GM13976 (cell line): ENCODE results near the gene ANKRD28.

ENCODE experiments used
- DNase-seq: peaks from one replicate; pipeline ENCODE4 v3.0.0; 2012; ENCODE audit warnings: low spot score
- in situ Hi-C: fragments of 300-500 bp; cut with MboI; formaldehyde crosslinking; loops from one replicate; pipeline ENCODE4 v1.12.0; 2022; ENCODE audit warnings: low sequenced_read_pairs, mixed read lengths, inconsistent platforms; ENCODE audit not compliant: unreplicated experiment
- TF ChIP-seq, protein P1 (sequence below): IDR thresholded peaks from 2 replicates; pipeline ENCODE4 v1.5.1; 2012; ENCODE audit warnings: borderline replicate concordance, mild to moderate bottlenecking; ENCODE audit not compliant: insufficient read depth; ENCODE audit errors: extremely low read depth, missing control alignments, control extremely low read depth

Gene ANKRD28

DNA sequence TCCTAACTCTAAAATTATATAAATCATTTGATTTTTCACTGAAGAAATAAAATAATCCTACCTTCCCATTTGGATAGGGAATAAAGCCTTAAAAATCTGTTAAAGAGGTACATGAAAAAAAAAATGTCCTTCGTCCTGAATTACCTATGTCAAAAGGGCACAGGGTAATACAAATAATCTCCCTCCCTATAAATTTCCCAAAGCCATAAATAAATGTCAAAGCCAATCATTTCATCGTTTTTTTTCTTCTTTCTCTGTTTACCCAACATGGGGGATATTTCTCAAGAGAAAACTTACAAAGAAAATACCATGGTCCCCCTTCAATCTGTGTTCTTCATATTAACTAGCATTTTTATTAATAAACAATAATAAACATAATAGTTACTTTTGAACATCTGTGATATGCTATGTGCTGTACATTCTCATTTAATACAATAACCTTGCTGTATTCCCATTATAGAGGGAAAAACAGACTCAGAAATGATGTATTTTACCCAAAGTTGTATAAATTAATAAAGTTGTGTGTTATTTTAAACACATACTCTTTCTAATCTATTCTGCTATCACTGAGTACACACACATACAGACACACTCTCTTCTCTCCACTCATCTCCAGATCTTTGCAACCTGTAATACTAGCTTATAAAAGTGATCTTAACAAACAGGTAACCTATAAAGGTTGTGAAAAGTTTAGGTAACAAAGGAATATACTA lies 910 bp upstream of the ANKRD28 start:
- DNase-seq, result no peak
- in situ Hi-C loops, result no loop called here
- TF ChIP-seq, protein P1, sequence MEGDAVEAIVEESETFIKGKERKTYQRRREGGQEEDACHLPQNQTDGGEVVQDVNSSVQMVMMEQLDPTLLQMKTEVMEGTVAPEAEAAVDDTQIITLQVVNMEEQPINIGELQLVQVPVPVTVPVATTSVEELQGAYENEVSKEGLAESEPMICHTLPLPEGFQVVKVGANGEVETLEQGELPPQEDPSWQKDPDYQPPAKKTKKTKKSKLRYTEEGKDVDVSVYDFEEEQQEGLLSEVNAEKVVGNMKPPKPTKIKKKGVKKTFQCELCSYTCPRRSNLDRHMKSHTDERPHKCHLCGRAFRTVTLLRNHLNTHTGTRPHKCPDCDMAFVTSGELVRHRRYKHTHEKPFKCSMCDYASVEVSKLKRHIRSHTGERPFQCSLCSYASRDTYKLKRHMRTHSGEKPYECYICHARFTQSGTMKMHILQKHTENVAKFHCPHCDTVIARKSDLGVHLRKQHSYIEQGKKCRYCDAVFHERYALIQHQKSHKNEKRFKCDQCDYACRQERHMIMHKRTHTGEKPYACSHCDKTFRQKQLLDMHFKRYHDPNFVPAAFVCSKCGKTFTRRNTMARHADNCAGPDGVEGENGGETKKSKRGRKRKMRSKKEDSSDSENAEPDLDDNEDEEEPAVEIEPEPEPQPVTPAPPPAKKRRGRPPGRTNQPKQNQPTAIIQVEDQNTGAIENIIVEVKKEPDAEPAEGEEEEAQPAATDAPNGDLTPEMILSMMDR, result no peak

DNA sequence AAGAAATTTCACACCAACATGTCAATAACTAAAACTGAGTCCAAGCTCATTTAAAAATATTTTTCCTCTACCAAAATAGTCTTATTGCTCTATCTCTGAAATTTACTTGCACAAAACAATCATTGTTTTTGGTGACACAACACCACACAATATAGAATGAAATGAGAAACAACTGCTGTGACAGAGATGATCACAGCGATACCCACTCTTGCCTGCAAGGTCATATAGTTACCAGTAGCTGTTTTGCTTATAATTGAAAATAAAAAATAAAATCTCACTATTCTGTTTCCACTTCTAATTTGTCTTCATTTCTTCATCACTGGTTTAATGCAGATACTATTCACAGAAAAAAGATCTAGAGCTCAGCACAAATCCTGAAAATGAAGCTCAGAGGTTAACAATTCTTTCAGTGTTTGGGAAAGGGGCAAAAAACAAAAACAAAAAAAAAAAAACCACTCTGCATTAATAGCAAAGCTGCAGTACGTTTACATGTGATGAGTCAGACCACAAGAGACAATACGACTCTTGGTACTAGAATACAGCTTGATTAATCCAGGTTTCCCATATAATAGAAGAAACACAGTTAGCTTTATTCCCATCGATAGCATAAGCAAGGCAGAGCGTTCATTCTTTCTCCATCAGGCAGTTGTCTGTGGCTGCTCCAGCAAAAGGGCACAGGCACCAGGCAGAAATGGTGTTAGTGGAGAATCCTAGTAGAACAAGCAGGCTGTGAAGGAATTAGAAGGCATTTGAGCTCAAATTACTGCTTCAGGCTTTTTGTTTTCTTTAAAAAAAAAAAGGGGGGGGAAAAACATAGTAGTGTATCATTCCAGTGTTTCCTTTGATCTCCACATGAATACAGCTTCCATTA lies 773 bp downstream of the ANKRD28 start:
- in situ Hi-C loops, result no loop called here
- TF ChIP-seq, protein P1, result no peak
- no peak for DNase-seq

DNA sequence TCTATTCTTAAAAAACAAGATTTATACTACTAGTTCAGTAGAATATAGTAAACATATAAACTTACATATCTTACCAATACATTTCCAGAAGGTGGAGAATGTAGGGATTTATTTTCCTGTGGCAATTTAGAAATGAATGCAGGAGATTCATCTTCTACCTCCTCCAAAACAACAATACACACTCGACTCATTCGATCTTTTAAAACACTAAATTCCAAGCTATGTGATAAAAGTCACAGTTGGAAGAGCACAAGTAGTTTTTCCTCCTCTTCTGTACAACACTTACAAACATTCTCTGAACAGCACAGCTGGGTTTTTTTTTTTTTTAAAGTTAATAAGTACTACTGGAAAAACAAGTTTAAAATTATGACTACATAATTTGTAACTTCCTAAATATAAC lies 1.4 kb downstream of the ANKRD28 start:
- in situ Hi-C loops, result no loop called here
- DNase-seq, result no peak
- TF ChIP-seq, protein P1, result no peak

DNA sequence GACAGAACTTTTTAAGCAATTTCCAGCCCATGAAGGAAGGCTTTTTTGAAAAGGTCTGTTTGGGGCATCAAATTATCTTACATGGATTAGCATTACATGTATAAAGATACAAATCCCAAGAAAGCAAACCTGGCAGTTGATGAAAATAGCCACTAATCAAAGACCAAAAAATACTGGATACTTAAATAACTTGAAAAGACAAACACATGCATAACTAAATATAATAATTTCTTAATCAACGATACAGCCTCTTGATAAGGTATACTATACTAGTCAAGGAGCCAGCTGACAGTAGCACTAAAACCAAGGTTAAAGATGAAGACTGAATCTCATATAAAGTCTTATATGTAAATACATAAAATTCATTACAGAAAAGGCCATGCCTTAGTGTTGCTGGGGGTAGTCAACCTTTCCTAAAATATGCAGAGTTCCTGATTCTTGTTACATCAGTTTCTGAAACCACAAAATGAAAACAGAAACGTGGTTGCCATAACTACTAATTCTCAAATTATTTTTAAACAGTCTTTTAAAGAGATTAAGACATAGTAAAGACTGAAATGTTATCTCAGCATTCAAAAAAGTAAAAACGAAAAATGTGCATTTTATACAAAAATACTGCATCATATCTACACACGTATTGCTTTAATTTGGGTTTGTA lies 2.0 kb downstream of the ANKRD28 start:
- in situ Hi-C loops, result no loop called here
- DNase-seq, result no peak
- TF ChIP-seq, protein P1, result no peak

DNA sequence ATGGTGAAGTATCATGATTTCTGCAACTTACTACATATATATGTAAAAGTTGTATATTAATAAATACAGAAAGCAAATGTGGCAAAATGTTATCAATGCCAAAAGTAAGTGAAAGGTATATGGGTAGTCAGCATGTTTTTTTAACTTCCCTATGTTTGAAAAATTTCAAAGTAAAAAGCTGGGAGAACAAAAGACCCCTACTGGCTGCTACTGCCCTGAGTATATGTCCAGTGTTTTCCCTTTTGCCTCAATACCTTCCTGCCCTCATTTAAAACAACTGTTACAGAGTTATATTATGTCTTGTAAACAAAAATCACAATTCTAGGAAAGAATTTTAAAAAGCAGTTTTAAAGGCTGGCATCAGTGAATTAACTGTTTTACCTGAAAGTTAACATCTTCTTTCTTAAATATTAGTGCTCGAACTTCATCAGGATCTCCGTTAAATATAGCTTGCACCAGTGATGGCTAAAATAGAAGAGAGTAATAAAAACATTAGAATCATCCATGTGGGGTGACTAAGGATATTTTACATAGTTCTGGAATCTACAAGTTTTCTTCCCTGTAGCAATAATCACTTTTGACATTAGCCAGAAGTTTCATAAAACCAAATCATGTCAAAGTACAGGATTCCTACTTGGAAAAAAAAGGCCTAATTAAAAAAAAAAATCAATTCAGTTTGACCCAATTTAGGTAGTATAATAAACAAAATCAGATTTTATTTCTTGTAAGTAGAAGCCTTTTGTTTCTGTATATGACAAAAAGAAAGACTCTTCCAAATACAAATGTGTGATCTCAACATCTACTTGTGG lies 2.7 kb downstream of the ANKRD28 start:
- TF ChIP-seq, protein P1, result no peak
- in situ Hi-C loops, result no loop called here
- DNase-seq, result no peak

DNA sequence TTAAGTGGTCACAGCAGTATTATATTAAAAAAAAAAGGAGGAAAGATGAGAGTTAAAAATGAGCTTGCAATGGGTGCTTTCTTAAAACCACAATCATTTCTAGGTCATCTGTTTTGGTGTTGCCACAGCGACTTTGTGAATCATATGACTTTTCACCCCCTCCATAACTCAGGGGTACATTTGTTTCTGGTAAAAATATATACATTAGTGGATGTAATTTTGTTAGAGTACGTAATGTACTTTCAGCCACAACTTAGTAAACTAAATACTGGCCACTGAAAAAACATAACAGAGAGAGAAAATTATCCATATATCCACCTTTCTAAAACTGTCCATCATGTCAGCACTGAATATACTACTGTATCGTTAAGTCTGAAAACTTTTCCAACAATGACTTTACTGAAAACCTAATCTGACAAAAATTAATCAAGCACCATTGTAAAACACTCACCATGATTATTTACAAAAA lies 3.4 kb downstream of the ANKRD28 start:
- in situ Hi-C loops, result no loop called here
- TF ChIP-seq, protein P1, result no peak
- DNase-seq, result no peak
